BJ (cell line): ENCODE results near the gene HHEX. TPM values are rescaled to one million over a fixed set of nuclear protein-coding genes. Genes with fewer than 3 reads are reported as not detected.

ENCODE experiments used
- CTCF ChIA-PET: fragments of 350-600 bp; formaldehyde crosslinking; extraction: SDS; loops from one replicate; lab custom pipeline; 2021; ENCODE audit warnings: antibody characterized with exemption, inconsistent platforms; lab: Yijun Ruan, JAX
- POLR2A ChIA-PET: fragments of 300-600 bp; sonication (Branson Sonifier 250); formaldehyde crosslinking; extraction: SDS; loops from one replicate; lab custom pipeline; 2021; ENCODE audit warnings: antibody characterized with exemption; lab: Charles Lee
- DNase-seq: peaks from one replicate; pipeline ENCODE4 v3.0.0-alpha.2; 2011; ENCODE audit warnings: low read depth
- H3K27me3 ChIP-seq: 2 replicates; pipeline ENCODE4 v1.6.0; 2011; ENCODE audit warnings: low read length; ENCODE audit not compliant: control insufficient read depth, insufficient read depth
- H3K36me3 ChIP-seq: 2 replicates; pipeline ENCODE4 v1.5.1; 2011; ENCODE audit warnings: low read length; ENCODE audit not compliant: control insufficient read depth, insufficient read depth
- H3K4me3 ChIP-seq: 2 replicates; pipeline ENCODE4 v1.5.1; 2011; ENCODE audit warnings: low read depth, mild to moderate bottlenecking, control low read depth, low read length
- CTCF ChIP-seq: IDR thresholded peaks from 2 replicates; pipeline ENCODE4 v1.5.1; 2011; ENCODE audit warnings: low read depth, mild to moderate bottlenecking, control low read depth, inconsistent platforms, low read length, moderate library complexity; ENCODE audit not compliant: insufficient read depth
- polyA plus RNA-seq: library from polyadenylated mRNA; depleted of rRNA; stranded (reverse); fragments of >200 nt; gene quantifications from 2 replicates; pipeline ENCODE4 v1.2.3, GENCODE V29; 2011

Gene HHEX
- polyA plus RNA-seq, 1 experiment, result 2.6 TPM

- no peak for DNase-seq
- Histone ChIP-seq H3K4me3 (no peak overlapping the region), H3K36me3 (no peaks in the 10 kb centered on the region; the same call in 1 of the 2 replicates), H3K27me3 (no peaks in the 10 kb centered on the region)
- CTCF ChIA-PET, result interaction anchor here (0.6 to 1.5 kb wide), 3 partner anchors 11 to 64 kb away, joined by 3 to 4 read pairs (median 4); no protein-coding TSS in a partner anchor
- POLR2A ChIA-PET, result no interaction called here
- TF ChIP-seq CTCF, result no peak
These were observed 34.3 kb upstream of the HHEX start for GRCh38 chr10:92655426-92655825.

- no peak overlapping the region for H3K4me3 ChIP-seq
- DNase-seq, result no peak
- H3K36me3 ChIP-seq, result no peaks in the 10 kb centered on the region
- no peaks in the 10 kb centered on the region for H3K27me3 ChIP-seq
- CTCF ChIA-PET, result no interaction called here
- POLR2A ChIA-PET, result no interaction called here
- TF ChIP-seq CTCF, result no peak
These were observed 33.3 kb upstream of the HHEX start for GRCh38 chr10:92656266-92656961.

GRCh38 chr10:92657024-92657423 lies 32.7 kb upstream of the HHEX start:
- POLR2A ChIA-PET, result no interaction called here
- Histone ChIP-seq H3K4me3 (no peak overlapping the region), H3K27me3 (no peaks in the 10 kb centered on the region), H3K36me3 (no peaks in the 10 kb centered on the region)
- TF ChIP-seq CTCF, result no peak
- DNase-seq, result no peak
- CTCF ChIA-PET, result interaction anchor here (0.8 kb wide), 1 partner anchor 17 kb away, joined by 3 read pairs; no protein-coding TSS in a partner anchor

- no peak for DNase-seq
- TF ChIP-seq CTCF, result no peak
- H3K4me3 ChIP-seq, result no peak overlapping the region
- no peaks in the 10 kb centered on the region for H3K27me3 ChIP-seq
- POLR2A ChIA-PET, result no interaction called here
- CTCF ChIA-PET, result interaction anchor here (1.4 kb wide), 1 partner anchor 11 kb away, joined by 3 read pairs; no protein-coding TSS in a partner anchor
- no peaks in the 10 kb centered on the region for H3K36me3 ChIP-seq
These were observed 26.9 kb upstream of the HHEX start for GRCh38 chr10:92662848-92663247.

- H3K27me3 ChIP-seq, result no peaks in the 10 kb centered on the region
- no peaks in the 10 kb centered on the region for H3K36me3 ChIP-seq
- no peak for DNase-seq
- TF ChIP-seq CTCF, result no peak
- POLR2A ChIA-PET, result no interaction called here
- CTCF ChIA-PET, result interaction anchor here (0.6 kb wide), 1 partner anchor 17 kb away, joined by 3 read pairs; no protein-coding TSS in a partner anchor
- H3K4me3 ChIP-seq, result no peak overlapping the region
These were observed 25.4 kb upstream of the HHEX start for GRCh38 chr10:92664322-92664721.
